K562 (cell line): Measurements from ENCODE around the gene TAAR9. TPM values are rescaled to one million over a fixed set of nuclear protein-coding genes. Genes with fewer than 3 reads are reported as not detected.

ENCODE experiments used
- ATAC-seq: fragments of 200-7000 bp; cut with Tn5 transposase; 3 replicates; pipeline ENCODE4 v1.9.1; 2020; ENCODE audit warnings: moderate library complexity
- BruUV-seq: library from RNA; stranded (reverse); fragments of 400-500 nt; replicated peaks from 2 replicates; lab custom pipeline; 2021; lab: Mats Ljungman, UMichigan
- CTCF ChIA-PET: fragments of 300-600 bp; formaldehyde crosslinking; extraction: SDS; loops from one replicate; lab custom pipeline; 2021; ENCODE audit warnings: low intra/inter-chr PET ratio; lab: Yijun Ruan, JAX
- POLR2A ChIA-PET: fragments of 300-600, 350-650 bp; sonication (Branson Sonifier 250); formaldehyde crosslinking; extraction: SDS; loops from one replicate; lab custom pipeline; 2021; ENCODE audit warnings: antibody characterized with exemption, inconsistent platforms; lab: Yijun Ruan, JAX
- DNase-seq, 4 experiments: peaks; one replicate each; pipeline versions ENCODE4 v3.0.0 to v3.0.0-alpha.2; 2011 to 2018; ENCODE audit warnings: low spot score in 3 of 4, mixed read lengths in 3 of 4; ENCODE audit errors: extremely low read depth in 1 of 4
- FAIRE-seq: peaks from 2 replicates; lab custom pipeline; 2011; peaks lifted over from hg19 to GRCh38; lab: Jason Lieb, UNC
- H2AFZ ChIP-seq: 2 replicates; pipeline ENCODE4 v1.6.0; 2011; ENCODE audit warnings: low read depth, low read length, control low read depth, inconsistent platforms
- H3K27ac ChIP-seq: fragments of 200-600 bp; 3 replicates; pipeline ENCODE4 v1.8.0; 2011; ENCODE audit warnings: low read depth, mild to moderate bottlenecking, control low read depth, inconsistent platforms, low read length, moderate library complexity, mixed read lengths; ENCODE audit errors: extremely low read depth
- H3K27me3 ChIP-seq, 2 experiments: fragments of 300-600 bp in 1 of 2; 2 replicates in 1 of 2; 3 replicates in 1 of 2; pipeline versions ENCODE4 v1.6.0 to v1.8.0; 2011; ENCODE audit warnings: inconsistent platforms in 2 of 2, low read length in 2 of 2, mild to moderate bottlenecking in 1 of 2, mixed read lengths in 1 of 2, moderate library complexity in 1 of 2; ENCODE audit not compliant: control insufficient read depth in 2 of 2, insufficient read depth in 2 of 2
- H3K36me3 ChIP-seq: fragments of 300-600 bp; 3 replicates; pipeline ENCODE4 v1.8.0; 2011; ENCODE audit warnings: mild to moderate bottlenecking, low read length, inconsistent platforms; ENCODE audit not compliant: control insufficient read depth, insufficient read depth
- H3K4me1 ChIP-seq, 2 experiments: fragments of 200-600 bp in 1 of 2; replicated peaks in 1 of 2; 2 replicates in 1 of 2; 3 replicates in 1 of 2; pipeline versions ENCODE4 v1.5.1 to v1.8.0; 2011; ENCODE audit warnings: inconsistent platforms in 2 of 2, low read length in 2 of 2, mild to moderate bottlenecking in 1 of 2, mixed read lengths in 1 of 2, moderate library complexity in 1 of 2; ENCODE audit not compliant: control insufficient read depth in 2 of 2, insufficient read depth in 2 of 2
- H3K4me2 ChIP-seq: 2 replicates; pipeline ENCODE4 v1.6.1; 2011; ENCODE audit warnings: low read length, control low read depth, inconsistent platforms, mixed read lengths; ENCODE audit not compliant: insufficient read depth
- H3K4me3 ChIP-seq: fragments of 200-600 bp; sonication (generic), shearing (Covaris generic); 2 replicates; pipeline ENCODE4 v1.5.1; 2016; ENCODE audit warnings: control low read depth, inconsistent platforms
- H3K79me2 ChIP-seq: fragments of 200-600 bp; 3 replicates; pipeline ENCODE4 v1.8.0; 2011; ENCODE audit warnings: low read length, inconsistent platforms; ENCODE audit not compliant: control insufficient read depth, insufficient read depth
- H3K9ac ChIP-seq, 2 experiments: 2 replicates each; pipeline versions ENCODE4 v1.6.0 to v1.6.1; 2011; ENCODE audit warnings: low read depth in 2 of 2, low read length in 2 of 2, control low read depth in 1 of 2, inconsistent platforms in 1 of 2, mild to moderate bottlenecking in 1 of 2, mixed read lengths in 1 of 2; ENCODE audit not compliant: insufficient read depth in 1 of 2
- H3K9me1 ChIP-seq: one replicate; pipeline ENCODE4 v1.6.0; 2011; ENCODE audit warnings: inconsistent platforms, mild to moderate bottlenecking, low read length, moderate library complexity; ENCODE audit not compliant: control insufficient read depth, insufficient read depth
- H3K9me3 ChIP-seq: replicated peaks from 2 replicates; pipeline ENCODE4 v1.5.1; 2011; ENCODE audit warnings: low read depth, low read length, inconsistent platforms; ENCODE audit not compliant: control insufficient read depth, insufficient read depth
- H4K20me1 ChIP-seq: replicated peaks from 2 replicates; pipeline ENCODE4 v1.6.1; 2011; ENCODE audit warnings: low read length, inconsistent platforms, mixed read lengths; ENCODE audit not compliant: control insufficient read depth, insufficient read depth
- CCNT2 ChIP-seq: IDR thresholded peaks from 2 replicates; pipeline ENCODE4 v1.6.1; 2011; ENCODE audit warnings: borderline replicate concordance, low read depth, mild to moderate bottlenecking, moderate library complexity, mixed read lengths, low read length; ENCODE audit not compliant: insufficient read length; ENCODE audit errors: extremely low read depth
- DACH1 ChIP-seq: fragments of 450-650 bp; IDR thresholded peaks from 2 replicates; pipeline ENCODE4 v1.6.1; 2018; ENCODE audit not compliant: partially characterized antibody
- GTF2F1 ChIP-seq: IDR thresholded peaks from 2 replicates; pipeline ENCODE4 v1.6.1; 2011; ENCODE audit warnings: low read depth, low read length, improper control_type of control experiment
- HMG20B ChIP-seq: fragments of 250-450 bp; sonication (Bioruptor Pico); IDR thresholded peaks from 2 replicates; pipeline ENCODE4 v1.5.0; 2021; ENCODE audit warnings: mild to moderate bottlenecking
- MAFG ChIP-seq: fragments of 450-650 bp; conservative IDR thresholded peaks from 2 replicates; pipeline ENCODE4 v1.6.1; 2016; ENCODE audit warnings: missing genetic modification characterization, missing compliant biosample characterization
- NFYB ChIP-seq: IDR thresholded peaks from 2 replicates; pipeline ENCODE4 v1.6.1; 2011; ENCODE audit warnings: mild to moderate bottlenecking, moderate library complexity; ENCODE audit not compliant: insufficient read length; ENCODE audit errors: extremely low read depth
- POLR2A ChIP-seq: fragments of 450-650 bp; conservative IDR thresholded peaks from 2 replicates; pipeline ENCODE4 v1.6.1; 2016
- SMARCE1 ChIP-seq: fragments of 450-650 bp; IDR thresholded peaks from 2 replicates; pipeline ENCODE4 v1.7.1; 2016; ENCODE audit warnings: mild to moderate bottlenecking
- SRSF9 ChIP-seq: fragments of 200-400 bp; formaldehyde crosslinking; IDR thresholded peaks from 2 replicates; pipeline ENCODE4 v1.6.1; 2017; ENCODE audit warnings: low read depth, low read length, borderline replicate concordance
- TAL1 ChIP-seq: fragments of 450-650 bp; IDR thresholded peaks from 2 replicates; pipeline ENCODE4 v1.6.1; 2016; ENCODE audit warnings: mild to moderate bottlenecking
- ZBTB12 ChIP-seq: fragments of 250-450 bp; sonication (Bioruptor Pico); IDR thresholded peaks from 2 replicates; pipeline ENCODE4 v1.4.0; 2020
- ZFP30 ChIP-seq: fragments of 250-450 bp; sonication (Bioruptor Pico); IDR thresholded peaks from 2 replicates; pipeline ENCODE4 v1.8.0; 2022; ENCODE audit warnings: moderate library complexity, mild to moderate bottlenecking, inconsistent platforms, borderline replicate concordance
- ZNF140 ChIP-seq: fragments of 250-450 bp; sonication (Bioruptor Pico); IDR thresholded peaks from 2 replicates; pipeline ENCODE4 v1.8.0; 2021; ENCODE audit warnings: moderate library complexity, mild to moderate bottlenecking, inconsistent platforms
- ZNF174 ChIP-seq: fragments of 250-450 bp; sonication (Bioruptor Pico); IDR thresholded peaks from 2 replicates; pipeline ENCODE4 v1.4.0; 2020; ENCODE audit warnings: mild to moderate bottlenecking
- ZNF197 ChIP-seq: fragments of 200-800 bp; sonication (Bioruptor generic); IDR thresholded peaks from 2 replicates; pipeline ENCODE4 v1.6.1; 2016; ENCODE audit warnings: low read depth, missing genetic modification characterization, missing compliant biosample characterization
- ZNF444 ChIP-seq: fragments of 250-450 bp; sonication (Bioruptor Pico); IDR thresholded peaks from 2 replicates; pipeline ENCODE4 v1.4.0; 2020; ENCODE audit warnings: mild to moderate bottlenecking, moderate library complexity
- ZNF592 ChIP-seq: fragments of 450-650 bp; IDR thresholded peaks from 2 replicates; pipeline ENCODE4 v1.6.1; 2017; ENCODE audit warnings: antibody characterized with exemption, mild to moderate bottlenecking
- ZNF699 ChIP-seq: fragments of 250-450 bp; sonication (Bioruptor Pico); IDR thresholded peaks from 2 replicates; pipeline ENCODE4 v1.8.0; 2021; ENCODE audit warnings: mild to moderate bottlenecking, moderate library complexity; ENCODE audit not compliant: insufficient replicate concordance
- ZNF75A ChIP-seq: fragments of 450-650 bp; formaldehyde crosslinking; IDR thresholded peaks from 2 replicates; pipeline ENCODE4 v1.4.0; 2020; ENCODE audit warnings: mild to moderate bottlenecking
- WGBS: fragments of 100-300 bp; shearing (Covaris generic); methylation state at CpG from one replicate; pipeline ENCODE4 v1.1.6; 2016; ENCODE audit warnings: low coverage, mixed read lengths; ENCODE audit not compliant: insufficient coverage; ENCODE audit errors: missing lambda C conversion rate; 5-methylcytosine and 5-hydroxymethylcytosine counted together
- in situ Hi-C: fragments of 300-500 bp; cut with MboI; formaldehyde crosslinking; loops from 4 replicates; pipeline ENCODE4 v1.15.0; 2018; ENCODE audit warnings: inconsistent platforms, mixed read lengths
- intact Hi-C: fragments of 100-400 bp; cut with micrococcal nuclease; formaldehyde crosslinking; loops from 2 replicates; pipeline ENCODE4 v1.14.2; 2022
- polyA plus RNA-seq, 8 experiments: library from polyadenylated mRNA; depleted of rRNA in 4 of 8; stranded (reverse) in 5 of 8; unstranded in 3 of 8; fragments of >200 nt; fragmentation: Nextera tagmentation in 2 of 8; fragmentation: Illumina TruSeq in 1 of 8; extraction: Ambion mirVana in 2 of 8; extraction: Trizol in 1 of 8; gene quantifications; 2 replicates each; pipeline versions ENCODE4 v1.2.1 to v1.2.3, GENCODE V29; 2011 to 2014; ENCODE audit warnings: inconsistent platforms in 1 of 8, missing spikeins in 1 of 8
- total RNA-seq, 7 experiments: library from RNA; depleted of rRNA in 6 of 7; stranded (reverse); fragments of >200 nt in 6 of 7; fragmentation: Illumina TruSeq in 2 of 7; extraction: Trizol in 2 of 7; gene quantifications; 2 replicates each; pipeline versions ENCODE4 v1.2.1 to v1.2.3, GENCODE V29; 2011 to 2021; ENCODE audit warnings: low replicate concordance in 1 of 7

Gene TAAR9
- total and polyA plus RNA-seq, 9 of the 15 experiments (the other 6 are each of a cell fraction or from before 2014, with no cell fraction given): not detected

GRCh38 chr6:132495604-132496079 is 42.4 kb upstream of the TAAR9 start:
- 65% methylated on average over 2 of the region's 2 CpGs for WGBS
- H3K36me3 ChIP-seq: peaks cover 31% of the 10 kb centered on the region
- FAIRE-seq (no peak), DNase-seq (no peak), ATAC-seq (no peak)
- no peaks in the 10 kb centered on the region for H3K9me1 ChIP-seq
- no peaks in the 10 kb centered on the region for H3K9me3 ChIP-seq
- in situ Hi-C loops (no loop called here), intact Hi-C loops (no loop called here)
- peaks cover 24% of the 10 kb centered on the region for H3K79me2 ChIP-seq
- no TSS peak for BruUV-seq
- POLR2A ChIA-PET: interaction anchor here (0.6 kb wide), 1 partner anchor 9 kb away, joined by 3 read pairs; no protein-coding TSS in a partner anchor
- H3K4me3 ChIP-seq: no peak overlapping the region
- no peaks in the 10 kb centered on the region for H3K27me3 ChIP-seq
- no peaks in the 10 kb centered on the region for H4K20me1 ChIP-seq
- H3K4me2 ChIP-seq: no peak overlapping the region
- no peak overlapping the region for H2AFZ ChIP-seq
- CTCF ChIA-PET: no interaction called here
- H3K4me1 ChIP-seq: peaks cover 6 to 7% of the 10 kb centered on the region in 2 experiments; a peak in 2 of 5 replicates
- no peak overlapping the region for H3K27ac ChIP-seq
- H3K9ac ChIP-seq: no peak overlapping the region
- TF ChIP-seq ZNF174 (CRISPR knock-in tag) (no peak), MAFG (tag) (no peak), ZNF197 (no peak), ZFP30 (CRISPR knock-in tag) (no peak), ZNF75A (no peak), NFYB (no peak), ZNF699 (no peak), HMG20B (CRISPR knock-in tag) (no peak), ZBTB12 (no peak), CCNT2 (no peak), ZNF592 (no peak), GTF2F1 (no peak), DACH1 (no peak), ZNF444 (CRISPR knock-in tag) (no peak), POLR2A (no peak), SMARCE1 (no peak), SRSF9 (no peak), TAL1 (no peak), ZNF140 (CRISPR knock-in tag) (no peak)
